A549 (cell line): ENCODE measurements around the gene SERPINA6.

Source experiments
- CEBPB ChIP-seq, 2 experiments: fragments of >200 bp in 1 of 2; sonication (Bioruptor Twin) in 1 of 2; formaldehyde crosslinking in 1 of 2; IDR thresholded peaks; 2 replicates each; pipeline ENCODE4 v1.6.1; 2012 to 2016
- CTCF ChIP-seq: fragments of >200 bp; sonication (Bioruptor Twin); formaldehyde crosslinking; IDR thresholded peaks from 3 replicates; pipeline ENCODE4 v1.5.1; 2016
- MAFK ChIP-seq: fragments of 450-650 bp; IDR thresholded peaks from 2 replicates; pipeline ENCODE4 v1.6.1; 2014; ENCODE audit not compliant: partially characterized antibody
- MYC ChIP-seq: IDR thresholded peaks from 2 replicates; pipeline ENCODE4 v1.6.1; 2012; ENCODE audit warnings: mild to moderate bottlenecking, inconsistent platforms, low read length, improper control_type of control experiment, borderline replicate concordance
- RCOR1 ChIP-seq: fragments of 150-350 bp; IDR thresholded peaks from 2 replicates; pipeline ENCODE4 v1.6.1; 2014; ENCODE audit warnings: antibody characterized with exemption, low read length, low read depth

- TF ChIP-seq CTCF (no peak), MAFK (no peak), RCOR1 (no peak), MYC (no peak), CEBPB (IDR thresholded peaks at IDR 0.05) (no peak)
Observed at GRCh38 chr14:94298130-94298529, 25.0 kb downstream of the SERPINA6 start.
